ENCODE measurements around the gene SMOC2. TPM values are rescaled to one million over a fixed set of nuclear protein-coding genes. Genes with fewer than 3 reads are reported as not detected.
A peak's percentile ranks its signal among the peaks of the same experiment; 100 is the strongest.

Gene SMOC2
- total RNA-seq, 1 experiment from 2014 or later = not detected

- no peaks in the 10 kb centered on the region for H3K9me3 ChIP-seq (replicated peaks)
- no peak overlapping the region for H3K4me3 ChIP-seq
- H3K27me3 ChIP-seq = peaks cover 18% of the 10 kb centered on the region
- H3K36me3 ChIP-seq = no peaks in the 10 kb centered on the region
- no peak overlapping the region for H3K27ac ChIP-seq
- H3K4me1 ChIP-seq = no peaks in the 10 kb centered on the region
- no peak for DNase-seq
Measured at GRCh38 chr6:168631564-168631963, 190.6 kb downstream of the SMOC2 start.

GRCh38 chr6:168632694-168633093 lies 191.7 kb downstream of the SMOC2 start:
- no peak for DNase-seq
- H3K27me3 ChIP-seq = peaks cover 24% of the 10 kb centered on the region
- no peak overlapping the region for H3K4me3 ChIP-seq
- no peak overlapping the region for H3K27ac ChIP-seq
- H3K9me3 ChIP-seq (replicated peaks) = no peaks in the 10 kb centered on the region
- no peaks in the 10 kb centered on the region for H3K36me3 ChIP-seq
- no peaks in the 10 kb centered on the region for H3K4me1 ChIP-seq

GRCh38 chr6:168634541-168635328 lies 193.8 kb downstream of the SMOC2 start:
- no peak for DNase-seq
- Histone ChIP-seq H3K9me3 (replicated peaks) (no peaks in the 10 kb centered on the region), H3K36me3 (no peaks in the 10 kb centered on the region), H3K4me3 (no peak overlapping the region), H3K4me1 (no peaks in the 10 kb centered on the region), H3K27ac (no peak overlapping the region), H3K27me3 (peaks cover 40% of the 10 kb centered on the region)

- Histone ChIP-seq H3K36me3 (no peaks in the 10 kb centered on the region), H3K4me1 (peaks cover 3% of the 10 kb centered on the region; the same call in 1 of the 2 replicates), H3K9me3 (replicated peaks) (no peaks in the 10 kb centered on the region), H3K27me3 (peaks cover 47% of the 10 kb centered on the region), H3K4me3 (no peak overlapping the region), H3K27ac (no peak overlapping the region)
- DNase-seq = no peak
Measured at GRCh38 chr6:168636147-168637004, 195.4 kb downstream of the SMOC2 start.

GRCh38 chr6:168637834-168638233 lies 196.8 kb downstream of the SMOC2 start:
- DNase-seq = no peak
- Histone ChIP-seq H3K9me3 (replicated peaks) (no peaks in the 10 kb centered on the region), H3K4me3 (no peak overlapping the region), H3K4me1 (peaks cover 3% of the 10 kb centered on the region; the same call in 1 of the 2 replicates), H3K27me3 (peaks cover 35% of the 10 kb centered on the region), H3K36me3 (no peaks in the 10 kb centered on the region), H3K27ac (no peak overlapping the region)

GRCh38 chr6:168638468-168639271 lies 197.7 kb downstream of the SMOC2 start:
- H3K27ac ChIP-seq = no peak overlapping the region
- no peak for DNase-seq
- peaks cover 35% of the 10 kb centered on the region for H3K27me3 ChIP-seq
- no peaks in the 10 kb centered on the region for H3K36me3 ChIP-seq
- no peak overlapping the region for H3K4me3 ChIP-seq
- H3K9me3 ChIP-seq (replicated peaks) = no peaks in the 10 kb centered on the region
- peaks cover 3% of the 10 kb centered on the region; the same call in 1 of the 2 replicates for H3K4me1 ChIP-seq

GRCh38 chr6:168640181-168640580 lies 199.2 kb downstream of the SMOC2 start:
- H3K27me3 ChIP-seq = peaks cover 35% of the 10 kb centered on the region
- H3K4me3 ChIP-seq = no peak overlapping the region
- no peak for DNase-seq
- no peaks in the 10 kb centered on the region for H3K36me3 ChIP-seq
- H3K4me1 ChIP-seq = peaks cover 3% of the 10 kb centered on the region; the same call in 1 of the 2 replicates
- H3K9me3 ChIP-seq (replicated peaks) = no peaks in the 10 kb centered on the region
- no peak overlapping the region for H3K27ac ChIP-seq

GRCh38 chr6:168640768-168641167 lies 199.8 kb downstream of the SMOC2 start:
- DNase-seq = no peak
- Histone ChIP-seq H3K9me3 (replicated peaks) (no peaks in the 10 kb centered on the region), H3K27ac (no peak overlapping the region), H3K4me1 (peaks cover 3% of the 10 kb centered on the region; the same call in 1 of the 2 replicates), H3K27me3 (peaks cover 40% of the 10 kb centered on the region), H3K4me3 (no peak overlapping the region), H3K36me3 (no peaks in the 10 kb centered on the region)

GRCh38 chr6:168641446-168641845 lies 200.5 kb downstream of the SMOC2 start:
- peaks cover 3% of the 10 kb centered on the region; the same call in 1 of the 2 replicates for H3K4me1 ChIP-seq
- DNase-seq = no peak
- H3K36me3 ChIP-seq = no peaks in the 10 kb centered on the region
- no peak overlapping the region for H3K27ac ChIP-seq
- H3K27me3 ChIP-seq = peaks cover 41% of the 10 kb centered on the region
- no peak overlapping the region for H3K4me3 ChIP-seq
- no peaks in the 10 kb centered on the region for H3K9me3 ChIP-seq (replicated peaks)

GRCh38 chr6:168643401-168643800 lies 202.4 kb downstream of the SMOC2 start:
- Histone ChIP-seq H3K9me3 (replicated peaks) (no peaks in the 10 kb centered on the region), H3K4me3 (no peak overlapping the region), H3K4me1 (peaks cover 3% of the 10 kb centered on the region), H3K27me3 (peaks cover 37% of the 10 kb centered on the region), H3K36me3 (no peaks in the 10 kb centered on the region), H3K27ac (no peak overlapping the region)
- DNase-seq = no peak

GRCh38 chr6:168645326-168645725 lies 204.3 kb downstream of the SMOC2 start:
- H3K4me1 ChIP-seq = peaks cover 3% of the 10 kb centered on the region
- H3K36me3 ChIP-seq = no peaks in the 10 kb centered on the region
- H3K27me3 ChIP-seq = peaks cover 34% of the 10 kb centered on the region
- H3K27ac ChIP-seq = no peak overlapping the region
- no peak overlapping the region for H3K4me3 ChIP-seq
- DNase-seq = no peak
- no peaks in the 10 kb centered on the region for H3K9me3 ChIP-seq (replicated peaks)

GRCh38 chr6:168647271-168647670 lies 206.3 kb downstream of the SMOC2 start:
- Histone ChIP-seq H3K36me3 (no peaks in the 10 kb centered on the region), H3K4me3 (no peak overlapping the region), H3K4me1 (no peaks in the 10 kb centered on the region; the same call in 1 of the 2 replicates), H3K27ac (no peak overlapping the region), H3K27me3 (peaks cover 26% of the 10 kb centered on the region), H3K9me3 (replicated peaks) (no peaks in the 10 kb centered on the region)
- DNase-seq = peak; percentile 20 to 43

- DNase-seq = peak; percentile 24 to 51
- Histone ChIP-seq H3K4me1 (no peaks in the 10 kb centered on the region; the same call in 1 of the 2 replicates), H3K27ac (no peak overlapping the region), H3K4me3 (no peak overlapping the region), H3K36me3 (no peaks in the 10 kb centered on the region), H3K9me3 (replicated peaks) (no peaks in the 10 kb centered on the region), H3K27me3 (peaks cover 26% of the 10 kb centered on the region)
Measured at GRCh38 chr6:168648240-168649125, 207.5 kb downstream of the SMOC2 start.

- DNase-seq = no peak
- no peaks in the 10 kb centered on the region for H3K9me3 ChIP-seq (replicated peaks)
- H3K27me3 ChIP-seq = peaks cover 26% of the 10 kb centered on the region
- no peaks in the 10 kb centered on the region for H3K36me3 ChIP-seq
- H3K4me1 ChIP-seq = no peaks in the 10 kb centered on the region; the same call in 1 of the 2 replicates
- no peak overlapping the region for H3K27ac ChIP-seq
- H3K4me3 ChIP-seq = no peak overlapping the region
Measured at GRCh38 chr6:168649209-168649608, 208.2 kb downstream of the SMOC2 start.

Measured in SJCRH30 (cell line).